HL-60 (cell line): Measurements from ENCODE around the gene PCSK1.

Source experiments
- CTCF ChIP-seq: IDR thresholded peaks from one replicate; pipeline ENCODE4 v1.5.1; 2011; ENCODE audit warnings: low read length, control low read depth, inconsistent platforms; ENCODE audit not compliant: insufficient read depth
- GABPA ChIP-seq: IDR thresholded peaks from 2 replicates; pipeline ENCODE4 v1.6.1; 2012; ENCODE audit warnings: low read depth
- POLR2AphosphoS5 ChIP-seq: IDR thresholded peaks from 2 replicates; pipeline ENCODE4 v1.6.1; 2012; ENCODE audit warnings: low read depth
- REST ChIP-seq: IDR thresholded peaks from 2 replicates; pipeline ENCODE4 v1.6.1; 2012; ENCODE audit warnings: low read depth; ENCODE audit not compliant: insufficient replicate concordance
- SPI1 ChIP-seq: IDR thresholded peaks from 2 replicates; pipeline ENCODE4 v1.6.1; 2012; ENCODE audit warnings: low read depth, mild to moderate bottlenecking, borderline replicate concordance

GRCh38 chr5:96431376-96432187, 1.5 kb downstream of the PCSK1 start:
- TF ChIP-seq CTCF (no peak), POLR2AphosphoS5 (no peak), REST (no peak), GABPA (no peak), SPI1 (no peak)
